ENCODE data around the gene EMC9. TPM values are rescaled to one million over a fixed set of nuclear protein-coding genes. Genes with fewer than 3 reads are reported as not detected.

The EMC9 gene
- total and polyA plus RNA-seq, 10 of the 15 experiments (the other 5 are each of a cell fraction or from before 2014, with no cell fraction given), result 15.3 to 60.5 (median 30.3) TPM

- intact Hi-C loops (cut with micrococcal nuclease; ENCODE audit: unreplicated experiment) (no loop called here), in situ Hi-C loops (cut with MboI) (no loop called here)
- H3K4me3 ChIP-seq, result no peak overlapping the region
- BruUV-seq (replicated peaks), result no TSS peak
- SMC1A ChIA-PET (ENCODE audit: uncharacterized antibody, unreplicated experiment), result interaction anchor here (0.7 kb wide), 1 partner anchor 50 kb away, joined by 3 read pairs; no protein-coding TSS in a partner anchor
- H3K27ac ChIP-seq (ENCODE audit: control insufficient read depth, insufficient read depth), result no peak overlapping the region
- H3K36me3 ChIP-seq (ENCODE audit: control insufficient read depth in 2 of 2, insufficient read depth in 2 of 2, low read length in 1 of 2), result peaks cover 25 to 29% of the 10 kb centered on the region in 2 experiments
- FAIRE-seq (no peak), ATAC-seq (no peak), DNase-seq (ENCODE audit: low read depth, low spot score) (no peak)
- POLR2A ChIA-PET, result interaction anchor here (0.8 to 1.3 kb wide), 3 partner anchors 9 to 38 kb away, joined by 3 to 7 read pairs (median 3); partner anchors contain the start of genes PSME2 and RNF31
- RAD21 ChIA-PET (ENCODE audit: unreplicated experiment), result interaction anchor here (1.8 kb wide), 1 partner anchor 21 kb away, joined by 4 read pairs; the partner anchor contains the start of gene PSME1
- no peaks in the 10 kb centered on the region for H4K20me1 ChIP-seq (ENCODE audit: control insufficient read depth, insufficient read depth)
- no peak overlapping the region for H2AFZ ChIP-seq (ENCODE audit: control insufficient read depth, low read depth, low read length)
- H3K9ac ChIP-seq (ENCODE audit: control insufficient read depth, insufficient read depth, low read length), result no peak overlapping the region
- H3K79me2 ChIP-seq (ENCODE audit: control insufficient read depth, insufficient read depth, low read length), result peaks cover 9% of the 10 kb centered on the region
- H3K4me2 ChIP-seq (ENCODE audit: control insufficient read depth, insufficient read depth), result no peak overlapping the region
- H3K27me3 ChIP-seq (replicated peaks in 1 of 2; ENCODE audit: control insufficient read depth in 2 of 2, insufficient read depth in 2 of 2, low read length in 1 of 2), result no peaks in the 10 kb centered on the region
- 100% methylated on average over 1 of the region's 1 CpG for WGBS (ENCODE audit: insufficient coverage, insufficient replicate concordance, low lambda C conversion rate, missing lambda C conversion rate)
- no peaks in the 10 kb centered on the region for H3K9me3 ChIP-seq (replicated peaks; ENCODE audit: control insufficient read depth, insufficient read depth, low read length)
- CTCF ChIA-PET, result interaction anchor here (0.6 kb wide), 1 partner anchor 20 kb away, joined by 5 read pairs; no protein-coding TSS in a partner anchor
- peaks cover 11% of the 10 kb centered on the region for H3K4me1 ChIP-seq (ENCODE audit: control insufficient read depth, insufficient read depth, low read length)
- no peak for TF ChIP-seq SMAD5 (IDR thresholded peaks at IDR 0.05; ENCODE audit: low read depth)
- TF ChIP-seq, protein P1, sequence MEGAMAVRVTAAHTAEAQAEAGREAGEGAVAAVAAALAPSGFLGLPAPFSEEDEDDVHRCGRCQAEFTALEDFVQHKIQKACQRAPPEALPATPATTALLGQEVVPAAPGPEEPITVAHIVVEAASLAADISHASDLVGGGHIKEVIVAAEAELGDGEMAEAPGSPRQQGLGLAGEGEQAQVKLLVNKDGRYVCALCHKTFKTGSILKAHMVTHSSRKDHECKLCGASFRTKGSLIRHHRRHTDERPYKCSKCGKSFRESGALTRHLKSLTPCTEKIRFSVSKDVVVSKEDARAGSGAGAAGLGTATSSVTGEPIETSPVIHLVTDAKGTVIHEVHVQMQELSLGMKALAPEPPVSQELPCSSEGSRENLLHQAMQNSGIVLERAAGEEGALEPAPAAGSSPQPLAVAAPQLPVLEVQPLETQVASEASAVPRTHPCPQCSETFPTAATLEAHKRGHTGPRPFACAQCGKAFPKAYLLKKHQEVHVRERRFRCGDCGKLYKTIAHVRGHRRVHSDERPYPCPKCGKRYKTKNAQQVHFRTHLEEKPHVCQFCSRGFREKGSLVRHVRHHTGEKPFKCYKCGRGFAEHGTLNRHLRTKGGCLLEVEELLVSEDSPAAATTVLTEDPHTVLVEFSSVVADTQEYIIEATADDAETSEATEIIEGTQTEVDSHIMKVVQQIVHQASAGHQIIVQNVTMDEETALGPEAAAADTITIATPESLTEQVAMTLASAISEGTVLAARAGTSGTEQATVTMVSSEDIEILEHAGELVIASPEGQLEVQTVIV (IDR thresholded peaks at IDR 0.05; ENCODE audit: borderline replicate concordance, partially characterized antibody), result no peak
- TF ChIP-seq EZH2 (IDR thresholded peaks at IDR 0.05; ENCODE audit: borderline replicate concordance, control insufficient read depth, low read depth, low read length), result no peak
- no peak for TF ChIP-seq CHD2 (IDR thresholded peaks at IDR 0.05; ENCODE audit: borderline replicate concordance, low read depth, low read length)
- no peak for TF ChIP-seq MEF2A (IDR thresholded peaks at IDR 0.05; ENCODE audit: insufficient read depth, low read depth, low read length)
- TF ChIP-seq SMC3 (IDR thresholded peaks at IDR 0.05; ENCODE audit: borderline replicate concordance, low read length), result no peak
- no peak for TF ChIP-seq USF1 (IDR thresholded peaks at IDR 0.05; ENCODE audit: borderline replicate concordance, extremely low read length, insufficient read depth, low read depth, low read length)
- no peak for TF ChIP-seq BMI1 (IDR thresholded peaks at IDR 0.05; ENCODE audit: borderline replicate concordance)
- TF ChIP-seq EED (IDR thresholded peaks at IDR 0.05; ENCODE audit: low read depth), result no peak
- no peak for TF ChIP-seq TARDBP (IDR thresholded peaks at IDR 0.05; ENCODE audit: borderline replicate concordance)
- TF ChIP-seq EP300 (IDR thresholded peaks at IDR 0.05; ENCODE audit: borderline replicate concordance in 1 of 2, control insufficient read depth in 1 of 2, low read depth in 2 of 2, low read length in 2 of 2), result no peak
- TF ChIP-seq IRF3 (IDR thresholded peaks at IDR 0.05), result no peak
- TF ChIP-seq SMAD1 (IDR thresholded peaks at IDR 0.05; ENCODE audit: low read depth, partially characterized antibody), result no peak
- TF ChIP-seq YY1 (IDR thresholded peaks at IDR 0.05; ENCODE audit: low read depth, low read length), result no peak
- no peak for TF ChIP-seq ZZZ3 (IDR thresholded peaks at IDR 0.05; ENCODE audit: control insufficient read depth, insufficient read length, low read depth)
- no peak for TF ChIP-seq MLLT1 (IDR thresholded peaks at IDR 0.05)
- no peak for TF ChIP-seq NR2C1 (IDR thresholded peaks at IDR 0.05)
- TF ChIP-seq NR2F1 (conservative IDR thresholded peaks at IDR 0.05), result no peak
Observed at GRCh38 chr14:24156840-24157239, 15.4 kb upstream of the EMC9 start.
